Measurements from ENCODE around the gene ATIC. TPM values are rescaled to one million over a fixed set of nuclear protein-coding genes. Genes with fewer than 3 reads are reported as not detected.

Gene ATIC
- total RNA-seq, 1 experiment from 2014 or later, result 173 TPM

- no TSS peak for BruUV-seq (replicated peaks)
- Histone ChIP-seq H3K36me3 (ENCODE audit: control insufficient read depth in 1 of 2, insufficient read depth in 2 of 2, low read length in 2 of 2) (peaks cover 0 to 11% of the 10 kb centered on the region in 2 experiments; a peak in 2 of 4 replicates), H3K4me1 (ENCODE audit: control insufficient read depth in 1 of 2, insufficient read depth in 2 of 2, low read length in 2 of 2) (no peaks in the 10 kb centered on the region), H4K20me1 (ENCODE audit: insufficient read depth) (no peaks in the 10 kb centered on the region), H3K4me2 (ENCODE audit: low read length) (no peak overlapping the region), H3K27ac (ENCODE audit: low read depth, low read length) (no peak overlapping the region), H3K9me3 (ENCODE audit: control insufficient read depth in 1 of 2, insufficient read depth in 1 of 2, low read depth in 1 of 2, low read length in 2 of 2) (no peaks in the 10 kb centered on the region), H3K4me3 (replicated peaks in 1 of 2; ENCODE audit: low read depth in 1 of 2, low read length in 2 of 2) (no peak overlapping the region), H2AFZ (ENCODE audit: low read depth, low read length, poor library complexity, severe bottlenecking) (no peak overlapping the region), H3K9ac (ENCODE audit: low read length) (no peak overlapping the region), H3K79me2 (ENCODE audit: insufficient read depth, low read length) (no peaks in the 10 kb centered on the region), H3K27me3 (ENCODE audit: insufficient read depth, low read length) (no peaks in the 10 kb centered on the region), H3K9me2 (ENCODE audit: insufficient read depth) (no peaks in the 10 kb centered on the region)
- no peak for ATAC-seq
- intact Hi-C loops (cut with micrococcal nuclease), result no loop called here
- no peak for DNase-seq (ENCODE audit: low read depth, low spot score)
- ChIA-PET RAD21 (ENCODE audit: low non-redundant PET in 1 of 2, low total read pairs in 2 of 2, uncharacterized antibody in 2 of 2, unreplicated experiment in 2 of 2) (no interaction called here), POLR2A (no interaction called here), CTCF (no interaction called here)
- TF ChIP-seq EZH2 (IDR thresholded peaks at IDR 0.05) (no peak), ELF1 (IDR thresholded peaks at IDR 0.05; ENCODE audit: borderline replicate concordance, low read depth) (no peak), ZBTB33 (IDR thresholded peaks at IDR 0.05; ENCODE audit: extremely low read depth, insufficient replicate concordance, low read length) (no peak), TCF7L2 (IDR thresholded peaks at IDR 0.05; ENCODE audit: borderline replicate concordance, extremely low read depth, insufficient read depth, insufficient read length) (no peak), CTCF (IDR thresholded peaks at IDR 0.05 in 2 of 3, conservative IDR thresholded peaks at IDR 0.05 in 1 of 3; ENCODE audit: borderline replicate concordance in 1 of 3, insufficient read depth in 1 of 3, low read depth in 2 of 3, low read length in 2 of 3) (no peak), RAD21 (IDR thresholded peaks at IDR 0.05; ENCODE audit: low read depth) (no peak), SP1 (IDR thresholded peaks at IDR 0.05; ENCODE audit: low read depth) (no peak), SRF (IDR thresholded peaks at IDR 0.05; ENCODE audit: low read depth) (no peak), FOSL1 (IDR thresholded peaks at IDR 0.05; ENCODE audit: low read depth) (no peak), YY1 (IDR thresholded peaks at IDR 0.05; ENCODE audit: extremely low read depth, insufficient replicate concordance, low read depth, low read length) (no peak), CEBPB (IDR thresholded peaks at IDR 0.05; ENCODE audit: low read depth) (no peak), EGR1 (IDR thresholded peaks at IDR 0.05; ENCODE audit: low read depth) (no peak), CBX3 (IDR thresholded peaks at IDR 0.05; ENCODE audit: low read depth) (no peak), SIN3A (IDR thresholded peaks at IDR 0.05; ENCODE audit: low read depth) (no peak), MAX (IDR thresholded peaks at IDR 0.05) (no peak), POLR2AphosphoS5 (IDR thresholded peaks at IDR 0.05; ENCODE audit: low read depth, low read length) (no peak)
Observed at GRCh38 chr2:215363039-215363438, 51.2 kb downstream of the ATIC start.

All from HCT116 (cell line).